HG02884 (cell line): ENCODE results near the gene IFI44L.
A peak's percentile ranks its signal among the peaks of the same experiment; 100 is the strongest.

ENCODE experiments used
- ATAC-seq: cut with Tn5 transposase; IDR thresholded peaks from one replicate; pipeline ENCODE4 v1.9.1; 2021; ENCODE audit warnings: mild to moderate bottlenecking, moderate library complexity; ENCODE audit not compliant: unreplicated experiment

Gene IFI44L

GRCh38 chr1:78619803-78620579 is at the start of gene IFI44L:
Gene IFI44L (plus strand): TSS chr1:78620448. CDS start chr1:78627916, 7,468 bp downstream.
- peak; percentile 32 for ATAC-seq

GRCh38 chr1:78570539-78570938 is 49.7 kb upstream of the IFI44L start:
- no peak for ATAC-seq

GRCh38 chr1:78577257-78578100 is 42.8 kb upstream of the IFI44L start:
- no peak for ATAC-seq

GRCh38 chr1:78586572-78586971 is 33.7 kb upstream of the IFI44L start:
- no peak for ATAC-seq

GRCh38 chr1:78587211-78587610 is 33.0 kb upstream of the IFI44L start:
- ATAC-seq = no peak

- no peak for ATAC-seq
Observed at GRCh38 chr1:78591971-78592370, 28.3 kb upstream of the IFI44L start.

GRCh38 chr1:78599294-78599693 is 21.0 kb upstream of the IFI44L start:
- no peak for ATAC-seq

GRCh38 chr1:78601068-78601467 is 19.2 kb upstream of the IFI44L start:
- ATAC-seq = no peak

- no peak for ATAC-seq
Observed at GRCh38 chr1:78603206-78603605, 17.0 kb upstream of the IFI44L start.

GRCh38 chr1:78604643-78605042 is 15.6 kb upstream of the IFI44L start:
- no peak for ATAC-seq

GRCh38 chr1:78606274-78606673 is 14.0 kb upstream of the IFI44L start:
- ATAC-seq = no peak

GRCh38 chr1:78607334-78607927 is 12.8 kb upstream of the IFI44L start:
- ATAC-seq = peak; percentile 52

- no peak for ATAC-seq
Observed at GRCh38 chr1:78607944-78608343, 12.3 kb upstream of the IFI44L start.

GRCh38 chr1:78617615-78618026 is 2.6 kb upstream of the IFI44L start:
- ATAC-seq = peak; percentile 49

- no peak for ATAC-seq
Observed at GRCh38 chr1:78619032-78619431, 1.2 kb upstream of the IFI44L start.

- ATAC-seq = peak; percentile 16
Observed at GRCh38 chr1:78619446-78619802, 824 bp upstream of the IFI44L start.

- ATAC-seq = no peak
Observed at GRCh38 chr1:78620666-78621065, 418 bp downstream of the IFI44L start.

- ATAC-seq = no peak
Observed at GRCh38 chr1:78622548-78622947, 2.3 kb downstream of the IFI44L start.

GRCh38 chr1:78624035-78624434 is 3.8 kb downstream of the IFI44L start:
- no peak for ATAC-seq

- no peak for ATAC-seq
Observed at GRCh38 chr1:78627321-78627720, 7.1 kb downstream of the IFI44L start.

GRCh38 chr1:78630600-78630999 is 10.4 kb downstream of the IFI44L start:
- no peak for ATAC-seq

GRCh38 chr1:78633209-78633608 is 13.0 kb downstream of the IFI44L start:
- ATAC-seq = no peak
